Measurements from ENCODE around the gene MICAL2.

GRCh38 chr11:12148466-12148865 lies 38.1 kb downstream of the MICAL2 start:
- TF ChIP-seq AHR (CRISPR knock-in tag; IDR thresholded peaks at IDR 0.05): no peak
- no peak for TF ChIP-seq ZNF253 (CRISPR knock-in tag; IDR thresholded peaks at IDR 0.05; ENCODE audit: borderline replicate concordance)
- TF ChIP-seq, protein P1, sequence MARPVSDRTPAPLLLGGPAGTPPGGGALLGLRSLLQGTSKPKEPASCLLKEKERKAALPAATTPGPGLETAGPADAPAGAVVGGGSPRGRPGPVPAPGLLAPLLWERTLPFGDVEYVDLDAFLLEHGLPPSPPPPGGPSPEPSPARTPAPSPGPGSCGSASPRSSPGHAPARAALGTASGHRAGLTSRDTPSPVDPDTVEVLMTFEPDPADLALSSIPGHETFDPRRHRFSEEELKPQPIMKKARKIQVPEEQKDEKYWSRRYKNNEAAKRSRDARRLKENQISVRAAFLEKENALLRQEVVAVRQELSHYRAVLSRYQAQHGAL (CRISPR knock-in tag; IDR thresholded peaks at IDR 0.05; ENCODE audit: not compliant biosample characterization): no peak
- no peak for TF ChIP-seq ZNF629 (CRISPR knock-in tag; conservative IDR thresholded peaks at IDR 0.05)
- TF ChIP-seq, protein P2, sequence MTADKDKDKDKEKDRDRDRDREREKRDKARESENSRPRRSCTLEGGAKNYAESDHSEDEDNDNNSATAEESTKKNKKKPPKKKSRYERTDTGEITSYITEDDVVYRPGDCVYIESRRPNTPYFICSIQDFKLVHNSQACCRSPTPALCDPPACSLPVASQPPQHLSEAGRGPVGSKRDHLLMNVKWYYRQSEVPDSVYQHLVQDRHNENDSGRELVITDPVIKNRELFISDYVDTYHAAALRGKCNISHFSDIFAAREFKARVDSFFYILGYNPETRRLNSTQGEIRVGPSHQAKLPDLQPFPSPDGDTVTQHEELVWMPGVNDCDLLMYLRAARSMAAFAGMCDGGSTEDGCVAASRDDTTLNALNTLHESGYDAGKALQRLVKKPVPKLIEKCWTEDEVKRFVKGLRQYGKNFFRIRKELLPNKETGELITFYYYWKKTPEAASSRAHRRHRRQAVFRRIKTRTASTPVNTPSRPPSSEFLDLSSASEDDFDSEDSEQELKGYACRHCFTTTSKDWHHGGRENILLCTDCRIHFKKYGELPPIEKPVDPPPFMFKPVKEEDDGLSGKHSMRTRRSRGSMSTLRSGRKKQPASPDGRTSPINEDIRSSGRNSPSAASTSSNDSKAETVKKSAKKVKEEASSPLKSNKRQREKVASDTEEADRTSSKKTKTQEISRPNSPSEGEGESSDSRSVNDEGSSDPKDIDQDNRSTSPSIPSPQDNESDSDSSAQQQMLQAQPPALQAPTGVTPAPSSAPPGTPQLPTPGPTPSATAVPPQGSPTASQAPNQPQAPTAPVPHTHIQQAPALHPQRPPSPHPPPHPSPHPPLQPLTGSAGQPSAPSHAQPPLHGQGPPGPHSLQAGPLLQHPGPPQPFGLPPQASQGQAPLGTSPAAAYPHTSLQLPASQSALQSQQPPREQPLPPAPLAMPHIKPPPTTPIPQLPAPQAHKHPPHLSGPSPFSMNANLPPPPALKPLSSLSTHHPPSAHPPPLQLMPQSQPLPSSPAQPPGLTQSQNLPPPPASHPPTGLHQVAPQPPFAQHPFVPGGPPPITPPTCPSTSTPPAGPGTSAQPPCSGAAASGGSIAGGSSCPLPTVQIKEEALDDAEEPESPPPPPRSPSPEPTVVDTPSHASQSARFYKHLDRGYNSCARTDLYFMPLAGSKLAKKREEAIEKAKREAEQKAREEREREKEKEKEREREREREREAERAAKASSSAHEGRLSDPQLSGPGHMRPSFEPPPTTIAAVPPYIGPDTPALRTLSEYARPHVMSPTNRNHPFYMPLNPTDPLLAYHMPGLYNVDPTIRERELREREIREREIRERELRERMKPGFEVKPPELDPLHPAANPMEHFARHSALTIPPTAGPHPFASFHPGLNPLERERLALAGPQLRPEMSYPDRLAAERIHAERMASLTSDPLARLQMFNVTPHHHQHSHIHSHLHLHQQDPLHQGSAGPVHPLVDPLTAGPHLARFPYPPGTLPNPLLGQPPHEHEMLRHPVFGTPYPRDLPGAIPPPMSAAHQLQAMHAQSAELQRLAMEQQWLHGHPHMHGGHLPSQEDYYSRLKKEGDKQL (CRISPR knock-in tag; IDR thresholded peaks at IDR 0.05; ENCODE audit: low read depth): no peak
- TF ChIP-seq CHD2 (IDR thresholded peaks at IDR 0.05; ENCODE audit: low read depth, low read length): no peak
